Medulla oblongata (tissue), 1 donor: ENCODE results near the gene CHD5.

ENCODE experiments used
- DNase-seq: peaks from one replicate; pipeline ENCODE4 v3.0.0-alpha.2; 2015; ENCODE audit errors: extremely low spot score

CHD5 gene

DNA sequence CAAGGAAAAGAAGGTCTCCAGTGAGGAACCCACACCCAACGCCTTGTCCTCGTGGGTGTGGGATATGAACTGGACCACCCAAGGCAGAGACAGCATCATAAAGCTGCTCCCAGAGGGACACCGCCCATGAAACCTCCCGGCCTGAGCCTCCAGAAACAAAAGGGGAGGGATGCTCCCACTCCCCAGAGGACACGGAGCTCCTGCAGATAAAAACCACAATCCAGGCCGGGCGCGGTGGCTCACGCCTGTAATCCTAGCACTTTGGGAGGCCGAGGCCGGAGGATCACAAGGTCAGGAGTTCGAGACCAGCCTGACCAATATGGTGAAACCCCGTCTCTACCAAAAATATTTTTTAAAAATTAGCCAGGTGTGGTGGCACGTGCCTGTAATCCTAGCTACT, 66.4 kb downstream of the CHD5 start:
- DNase-seq: no peak

DNA sequence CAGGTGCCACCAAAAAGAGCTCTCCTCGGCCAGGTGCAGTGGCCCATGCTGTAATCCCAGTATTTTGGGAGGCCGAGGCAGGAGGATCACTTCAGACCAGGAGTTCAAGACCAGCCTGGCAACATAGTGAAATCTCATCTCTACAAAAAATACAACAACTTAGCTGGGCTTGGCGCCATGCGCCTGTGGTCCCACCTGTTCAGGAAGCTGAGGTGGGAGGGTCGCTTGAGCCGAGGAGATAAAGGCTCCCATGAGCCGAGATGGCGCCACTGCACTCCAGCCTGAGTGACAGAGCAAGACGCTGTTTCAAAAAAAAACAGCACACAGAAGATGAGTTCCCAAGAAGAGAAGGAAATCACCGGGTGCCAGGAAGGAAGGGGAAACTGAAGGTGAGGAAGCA, 67.0 kb downstream of the CHD5 start:
- no peak for DNase-seq

DNA sequence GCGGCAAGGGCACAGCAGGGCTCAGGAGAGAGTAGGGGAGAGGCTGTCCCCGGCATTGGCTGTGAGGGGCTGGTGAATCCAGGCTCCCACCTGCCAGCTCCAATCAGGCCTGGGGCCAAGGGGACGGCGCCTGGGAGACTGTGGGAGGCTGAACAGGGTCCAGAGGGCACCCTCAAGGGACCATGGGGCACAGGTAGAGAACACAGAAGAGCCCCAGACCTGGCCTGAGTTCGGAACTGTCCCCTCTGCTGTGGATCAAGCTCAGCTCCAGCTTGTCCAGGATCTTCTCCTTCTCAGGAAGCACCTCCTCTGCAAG, 67.5 kb downstream of the CHD5 start:
- no peak for DNase-seq

DNA sequence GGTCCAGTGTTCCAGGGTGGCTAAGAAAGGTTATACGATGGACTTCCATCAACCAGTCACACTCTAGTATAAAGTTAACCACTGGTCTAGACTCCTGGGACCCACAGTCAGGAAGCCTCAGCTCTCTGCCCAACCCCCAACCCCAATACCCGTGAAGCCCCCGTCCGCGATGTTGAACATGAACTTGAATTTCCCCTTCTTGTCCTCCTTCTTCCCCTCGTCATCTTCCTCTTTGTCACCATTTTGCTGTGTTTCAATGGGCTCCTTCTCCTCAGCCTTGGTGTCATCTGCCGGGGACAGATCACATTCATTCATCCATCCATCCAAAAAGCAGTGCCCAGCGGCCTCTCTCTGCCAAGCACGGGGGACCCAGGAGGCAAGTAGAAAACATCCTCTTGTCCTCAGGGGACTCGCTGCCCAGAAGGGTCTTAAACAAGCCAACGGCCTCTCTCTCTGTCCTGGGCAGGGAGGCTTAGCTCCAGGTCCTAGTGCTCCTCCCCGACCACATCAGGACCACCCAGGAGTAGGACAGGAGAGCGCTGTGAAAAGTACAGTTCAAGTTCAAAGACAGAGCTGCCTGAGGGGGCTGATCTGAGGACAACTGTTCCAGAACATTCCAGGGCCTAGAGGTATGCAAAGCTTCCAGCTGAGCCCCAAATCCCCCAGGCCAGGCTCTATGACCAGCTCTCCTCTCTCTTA, 68.0 kb downstream of the CHD5 start:
- DNase-seq: no peak

DNA sequence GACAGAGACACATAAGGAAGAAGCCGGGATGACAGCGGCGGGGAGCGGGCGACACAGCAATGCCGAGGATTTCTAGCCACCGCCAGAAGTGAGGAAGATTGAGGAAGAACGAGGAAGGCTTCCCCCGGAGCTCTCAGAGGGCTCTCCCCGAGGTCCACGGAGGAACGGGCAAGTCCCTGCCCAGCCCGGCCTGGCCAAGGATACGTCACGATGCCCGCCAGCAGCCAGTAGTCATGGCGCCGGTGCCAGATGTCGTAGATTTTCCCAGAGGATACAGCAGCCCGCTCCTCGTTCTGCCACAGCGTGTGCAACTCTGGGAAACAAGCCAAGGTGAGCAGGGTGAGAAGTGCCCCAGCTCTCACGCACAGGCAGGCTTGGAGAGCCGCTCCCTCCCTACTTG, 68.5 kb downstream of the CHD5 start:
- DNase-seq: no peak

DNA sequence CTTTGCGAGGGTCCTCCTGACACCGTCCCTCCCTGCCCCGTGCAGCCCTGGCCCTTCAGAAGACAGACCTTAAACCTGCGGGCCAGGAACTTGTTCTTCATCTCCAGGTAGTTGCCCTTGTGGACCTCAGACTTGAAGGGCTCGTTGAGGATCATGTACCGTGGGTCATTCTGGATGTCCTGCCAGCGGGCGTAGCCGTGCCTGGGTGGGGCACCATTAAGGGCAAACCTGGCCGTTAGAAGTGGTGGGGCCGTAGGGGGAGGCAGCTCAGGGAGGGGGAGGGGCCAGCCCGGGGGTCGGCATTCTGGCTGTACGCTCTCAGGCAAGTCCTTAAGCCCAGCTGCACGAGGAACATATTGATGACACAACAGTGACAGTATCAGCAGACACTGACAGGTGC, 69.8 kb downstream of the CHD5 start:
- no peak for DNase-seq

DNA sequence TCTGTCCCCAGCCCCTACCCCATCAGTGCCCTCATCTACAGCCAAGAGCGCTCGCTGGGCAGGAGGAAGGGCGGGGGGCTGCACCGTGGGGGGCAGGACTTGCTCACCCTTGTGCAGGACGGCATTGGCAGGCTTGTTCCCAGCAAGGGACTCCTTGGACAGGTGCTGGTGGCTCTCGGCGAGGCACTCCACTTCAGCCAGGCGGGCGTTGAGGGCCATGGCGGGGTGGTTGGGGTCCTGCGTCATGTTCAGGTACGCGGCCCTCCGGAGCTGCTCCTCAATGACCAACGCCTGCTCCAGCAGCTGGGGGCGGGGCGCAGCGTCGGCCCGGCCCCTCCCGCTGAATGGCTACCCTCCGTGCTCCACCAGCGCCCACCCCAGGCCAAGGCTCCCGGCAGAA, 70.4 kb downstream of the CHD5 start:
- DNase-seq: no peak

DNA sequence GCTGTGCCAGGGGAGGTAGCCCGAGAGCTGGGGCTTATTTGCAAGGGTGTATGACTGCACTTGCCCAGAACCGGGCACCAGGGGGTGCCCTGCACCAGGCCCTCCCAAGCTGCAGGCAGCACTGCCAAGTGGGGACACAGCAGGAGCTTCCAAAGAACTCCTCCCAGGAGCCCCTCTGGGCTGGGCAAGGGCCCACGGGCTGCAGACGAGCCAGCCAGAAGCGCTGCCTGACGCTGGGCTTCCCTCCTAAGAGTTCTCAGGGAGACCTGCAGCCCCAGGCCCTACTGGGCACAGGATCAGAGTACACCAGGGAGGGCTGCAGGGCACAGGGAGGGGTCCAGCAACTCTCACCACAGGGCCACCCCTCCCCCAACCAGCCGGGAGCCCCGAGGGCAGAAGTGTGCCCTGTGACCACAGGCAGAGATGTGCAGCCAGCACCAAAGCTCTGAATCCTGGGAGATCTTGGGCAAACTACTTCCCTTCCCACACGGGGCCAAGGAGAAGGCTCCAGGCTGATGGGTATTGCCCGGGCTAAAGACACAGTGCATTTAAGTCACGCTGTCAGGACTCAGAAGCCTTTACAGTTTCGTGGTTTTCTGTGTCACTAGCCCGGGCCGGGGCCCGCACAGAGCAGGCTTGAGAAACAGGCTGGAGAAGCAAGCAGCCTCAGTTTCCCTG, 71.0 kb downstream of the CHD5 start:
- DNase-seq: no peak

DNA sequence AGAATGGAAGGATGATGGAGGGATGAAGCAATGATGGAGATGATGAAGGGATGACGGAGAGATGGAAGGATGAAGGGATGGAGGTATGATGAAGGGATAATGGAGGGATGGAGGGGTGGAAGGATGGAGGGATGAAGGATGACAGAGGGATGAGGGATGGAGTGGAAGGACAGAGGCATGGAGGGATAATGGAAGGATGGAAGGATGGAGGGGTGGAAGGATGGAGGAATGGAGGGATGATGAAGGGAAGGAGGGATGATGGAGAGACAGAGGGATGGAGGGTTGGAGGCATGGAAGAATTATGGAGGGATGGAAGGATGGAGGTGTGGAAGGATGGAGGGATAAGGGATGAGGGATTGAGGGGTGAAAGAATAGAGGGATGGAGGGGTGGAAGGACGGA, 71.6 kb downstream of the CHD5 start:
- no peak for DNase-seq

DNA sequence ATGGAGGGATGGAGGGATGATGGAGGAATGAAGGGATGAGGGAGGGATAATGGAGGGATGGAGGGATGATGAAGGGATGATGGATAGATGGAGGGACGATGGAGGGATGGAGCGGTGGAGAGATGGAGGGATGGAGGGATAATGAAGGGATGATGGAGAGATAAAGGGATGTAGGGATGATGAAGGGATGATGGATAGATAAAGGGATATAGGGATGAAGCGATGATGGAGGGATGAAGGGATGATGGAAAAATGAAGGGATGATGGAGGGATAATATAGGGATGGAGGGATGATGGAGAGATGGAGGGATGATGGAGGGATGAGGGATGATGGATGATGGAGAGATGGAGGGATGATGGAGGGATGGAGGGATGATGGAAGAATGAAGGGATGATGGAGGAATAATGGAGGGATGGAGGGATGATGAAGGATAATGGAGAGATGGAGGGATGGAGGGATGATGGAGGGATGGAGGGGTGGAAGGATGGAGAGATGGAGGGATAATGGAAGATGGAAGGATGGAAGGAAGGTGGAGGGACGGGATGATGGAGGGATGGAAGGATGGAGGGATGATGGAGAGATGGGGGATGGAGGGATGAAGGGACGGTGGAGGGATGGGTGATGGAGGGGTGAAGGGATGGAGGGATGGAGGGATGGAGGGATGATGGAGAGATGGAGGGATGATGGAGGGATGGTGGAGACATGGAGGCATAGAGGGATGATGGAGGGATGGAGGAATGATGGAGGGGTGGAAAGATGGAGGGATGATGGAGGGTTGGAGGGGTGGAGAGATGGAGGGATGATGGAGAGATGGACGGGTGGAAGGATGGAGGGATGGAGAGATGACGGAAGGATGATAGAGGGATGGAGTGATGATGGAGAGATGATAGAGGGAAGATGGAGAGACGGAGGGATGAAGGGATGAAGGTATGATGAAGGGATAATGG, 72.4 kb downstream of the CHD5 start:
- DNase-seq: no peak

DNA sequence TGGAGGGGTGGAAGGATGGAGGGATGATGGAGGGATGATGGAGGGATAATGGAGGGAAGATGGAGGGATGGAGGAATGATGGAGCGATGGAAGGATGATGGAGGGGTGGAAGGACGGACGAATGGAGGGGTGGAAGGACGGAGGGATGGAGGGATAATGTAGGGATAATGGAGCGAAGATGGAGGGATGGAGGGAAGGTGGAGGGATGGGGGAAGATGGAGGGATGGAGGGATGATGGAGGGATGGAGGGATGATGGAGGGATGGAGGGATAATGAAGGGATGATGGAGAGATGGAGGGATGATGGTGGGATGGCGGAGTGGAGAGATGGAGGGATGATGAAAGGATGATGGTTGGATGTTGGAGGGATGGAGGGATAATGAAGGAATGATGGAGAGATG, 73.1 kb downstream of the CHD5 start:
- no peak for DNase-seq

DNA sequence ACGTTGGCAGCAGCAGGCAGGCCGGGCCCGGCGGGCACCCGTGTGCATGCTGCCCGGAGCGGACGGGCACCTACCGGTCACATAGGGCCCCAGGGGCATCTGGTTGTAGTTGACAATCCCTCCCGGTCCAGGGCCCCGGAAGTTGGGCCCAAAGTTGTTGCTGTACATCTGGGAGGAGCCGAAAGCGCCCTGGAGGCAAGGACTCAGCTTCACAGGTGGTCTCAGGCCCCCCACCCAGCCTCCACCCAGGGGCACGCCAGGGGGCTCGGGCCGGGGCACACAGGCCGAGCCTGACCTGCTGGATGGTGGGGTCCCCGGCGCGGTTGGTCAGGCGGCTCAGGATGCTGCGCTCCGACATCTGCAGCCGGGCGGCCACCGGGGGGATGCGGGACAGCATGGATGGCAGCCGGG, 73.8 kb downstream of the CHD5 start:
- no peak for DNase-seq

DNA sequence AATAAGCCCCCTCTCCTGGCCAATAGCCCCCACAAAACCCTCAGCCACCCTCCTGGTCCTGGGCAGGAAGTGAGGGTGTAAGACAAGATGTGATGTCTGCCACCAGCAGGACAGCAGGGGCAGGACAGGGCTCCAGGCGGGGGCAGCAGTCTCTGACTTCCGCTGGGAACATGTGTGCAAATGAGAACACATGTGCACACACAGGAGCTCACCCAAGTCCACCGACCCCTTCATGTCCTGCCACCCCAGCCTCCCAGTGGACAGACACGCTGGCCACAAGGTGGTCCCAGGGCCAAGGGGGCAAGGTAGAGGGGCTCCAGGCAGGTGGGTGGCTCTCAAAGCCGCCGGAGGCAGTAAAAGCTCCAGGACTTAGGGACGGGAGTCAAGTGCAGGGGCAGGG, 74.4 kb downstream of the CHD5 start:
- no peak for DNase-seq

DNA sequence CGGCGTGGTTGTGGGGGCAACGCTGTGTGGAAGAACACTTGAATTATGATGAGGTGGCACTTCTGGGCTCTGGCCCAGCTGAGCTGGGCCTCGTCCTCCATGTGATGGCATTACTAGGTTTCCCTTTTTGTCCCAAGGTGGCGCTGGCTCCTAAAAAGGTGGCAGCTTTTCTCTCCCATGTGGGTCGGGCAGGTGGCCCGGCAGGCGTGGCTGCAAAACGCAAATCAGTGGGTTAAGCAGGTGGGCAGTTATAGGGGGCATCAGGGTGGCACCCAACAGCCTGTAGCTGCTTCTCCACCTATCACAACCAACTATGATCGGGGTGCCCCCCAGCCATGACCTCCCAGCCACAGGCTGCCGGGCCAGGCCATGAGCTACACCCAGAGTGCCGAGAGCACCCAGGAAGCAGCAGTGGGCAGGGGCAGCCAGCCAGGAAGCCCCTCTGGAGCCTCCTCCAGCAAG, 74.9 kb downstream of the CHD5 start:
- no peak for DNase-seq

DNA sequence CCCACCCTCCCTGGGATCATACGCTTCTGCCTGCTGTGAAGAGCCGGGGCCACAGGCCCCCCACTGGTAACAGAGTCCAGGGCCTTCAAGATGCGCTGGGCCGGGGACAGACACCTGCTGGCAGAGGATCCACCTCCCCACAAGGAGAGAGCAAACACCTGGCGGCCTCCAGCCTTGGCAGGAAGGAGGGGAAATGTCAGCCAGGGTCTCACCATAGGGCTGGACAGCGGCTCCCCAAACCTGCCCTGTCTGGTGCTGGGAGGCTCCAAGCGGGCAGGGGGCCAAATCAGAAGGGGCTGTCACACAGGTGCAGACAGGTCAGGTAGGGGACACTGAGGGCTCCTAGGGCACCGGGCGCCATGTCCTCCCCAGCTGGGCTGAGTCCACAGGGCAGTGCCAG, 75.5 kb downstream of the CHD5 start:
- no peak for DNase-seq

DNA sequence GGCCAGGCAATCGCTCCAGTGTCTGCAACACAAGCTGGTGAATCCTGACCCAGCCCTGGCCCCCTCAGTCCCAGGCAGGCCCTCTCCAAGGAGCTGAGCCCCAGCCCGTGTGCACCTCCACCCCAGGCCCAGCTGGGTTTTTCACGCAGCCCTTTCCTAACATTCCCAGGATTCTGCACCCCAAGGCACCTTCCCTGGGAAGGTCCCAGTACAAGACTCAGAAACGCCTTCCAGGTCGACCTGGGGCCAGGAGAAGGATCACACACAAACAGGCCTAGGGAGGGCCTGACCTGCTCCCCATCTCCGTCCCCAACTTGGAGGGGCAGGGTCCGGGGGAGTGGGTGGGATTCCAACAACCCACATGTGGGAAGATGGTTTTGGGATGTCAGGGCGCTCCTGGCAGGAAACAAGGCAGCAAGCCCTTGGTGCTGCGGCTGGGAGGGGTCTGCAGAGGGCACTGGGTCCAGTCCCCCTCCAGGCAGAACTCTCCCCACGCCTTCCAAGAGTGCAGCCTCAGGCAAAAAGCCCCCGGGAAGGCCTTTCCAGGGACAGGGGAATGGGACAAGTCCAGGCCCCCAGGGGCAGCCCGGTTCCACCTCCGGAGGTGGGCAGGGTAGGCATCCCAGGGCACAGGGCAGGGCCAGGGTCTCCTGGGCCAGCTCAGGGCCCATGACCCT, 76.1 kb downstream of the CHD5 start:
- no peak for DNase-seq

DNA sequence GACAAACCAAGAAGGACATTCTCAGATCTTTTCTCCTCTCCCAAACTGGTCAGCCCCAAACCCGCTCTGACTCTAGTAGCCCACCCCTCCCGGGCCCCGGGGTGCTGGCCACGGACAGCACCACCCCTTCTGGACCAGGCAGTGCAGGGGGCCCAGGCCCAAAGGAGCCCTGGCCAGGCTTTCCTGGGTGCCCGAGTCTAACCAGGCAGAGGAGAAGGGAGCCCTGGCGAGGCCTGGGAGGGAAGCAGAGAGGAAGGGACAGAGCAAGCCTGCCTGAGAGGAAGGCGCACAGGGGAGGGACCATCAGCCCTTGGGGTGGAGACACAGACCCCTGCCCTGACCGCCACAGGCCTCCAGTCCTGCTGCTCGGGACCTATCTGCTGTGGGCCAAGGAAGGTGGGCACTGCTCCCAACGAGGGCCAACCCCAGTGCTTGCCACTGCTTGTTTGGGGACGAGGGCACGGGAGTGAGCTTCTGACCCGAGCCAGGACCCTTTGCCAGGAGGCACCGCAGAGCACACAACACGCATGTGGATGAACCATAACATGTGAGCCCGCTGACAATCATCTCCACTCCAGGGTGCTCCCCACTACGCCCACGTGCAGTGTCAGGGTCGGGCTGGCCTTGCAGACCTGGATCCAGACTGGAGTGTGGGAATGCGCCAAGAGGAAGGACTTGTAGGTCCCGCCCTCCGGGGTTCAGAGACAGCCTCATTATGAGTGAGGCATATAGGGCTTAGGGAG, 76.8 kb downstream of the CHD5 start:
- no peak for DNase-seq

DNA sequence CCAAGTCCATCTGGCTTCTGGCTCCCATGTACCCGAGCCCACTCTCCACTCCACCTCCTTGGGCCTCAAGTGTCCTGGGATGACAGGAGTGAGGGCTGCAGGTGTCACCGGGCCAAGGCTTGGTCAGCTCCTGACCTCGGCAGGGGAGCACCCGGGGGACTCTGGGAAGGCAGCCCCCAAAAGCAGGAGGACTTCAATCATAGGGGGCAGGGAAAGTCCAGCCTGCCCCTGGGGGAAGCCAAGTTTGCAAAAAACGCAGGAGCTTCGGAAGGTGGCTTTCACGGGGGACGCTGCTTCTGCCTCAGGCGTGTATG, 77.6 kb downstream of the CHD5 start:
- DNase-seq: no peak

DNA sequence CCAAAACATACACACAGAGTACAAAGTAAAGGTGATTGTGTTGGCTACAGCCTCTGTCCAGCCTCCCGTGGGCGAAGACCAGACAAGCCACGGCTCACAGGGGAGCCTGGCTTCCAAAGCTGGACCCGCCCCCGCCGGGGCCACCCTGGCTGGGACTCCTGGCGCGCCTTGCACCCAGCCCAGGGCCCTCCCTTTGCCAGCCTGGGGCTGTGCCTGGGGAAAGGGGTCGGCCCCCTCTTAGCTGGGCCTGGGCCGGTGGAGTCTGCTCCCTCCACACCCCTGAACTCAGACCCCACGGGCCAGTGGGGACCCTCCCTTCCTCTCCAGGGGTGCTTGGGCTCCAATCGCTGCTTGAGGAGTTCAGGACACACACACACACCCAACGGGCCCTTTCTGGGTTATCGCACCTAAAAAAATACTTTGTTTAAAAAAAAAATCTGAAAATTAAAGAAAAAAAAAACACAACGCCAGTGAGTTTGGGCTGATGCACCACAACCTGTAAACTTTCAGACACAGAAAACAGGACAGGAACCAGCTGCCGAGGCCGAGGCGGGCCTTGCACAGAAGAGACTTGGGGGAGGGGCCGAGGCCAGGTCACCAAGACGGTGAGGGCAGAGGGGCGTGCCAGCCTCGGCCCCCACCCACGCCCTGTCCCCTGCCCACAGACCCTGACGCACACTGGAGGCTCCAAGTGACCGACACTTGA, 78.1 kb downstream of the CHD5 start:
- no peak for DNase-seq

DNA sequence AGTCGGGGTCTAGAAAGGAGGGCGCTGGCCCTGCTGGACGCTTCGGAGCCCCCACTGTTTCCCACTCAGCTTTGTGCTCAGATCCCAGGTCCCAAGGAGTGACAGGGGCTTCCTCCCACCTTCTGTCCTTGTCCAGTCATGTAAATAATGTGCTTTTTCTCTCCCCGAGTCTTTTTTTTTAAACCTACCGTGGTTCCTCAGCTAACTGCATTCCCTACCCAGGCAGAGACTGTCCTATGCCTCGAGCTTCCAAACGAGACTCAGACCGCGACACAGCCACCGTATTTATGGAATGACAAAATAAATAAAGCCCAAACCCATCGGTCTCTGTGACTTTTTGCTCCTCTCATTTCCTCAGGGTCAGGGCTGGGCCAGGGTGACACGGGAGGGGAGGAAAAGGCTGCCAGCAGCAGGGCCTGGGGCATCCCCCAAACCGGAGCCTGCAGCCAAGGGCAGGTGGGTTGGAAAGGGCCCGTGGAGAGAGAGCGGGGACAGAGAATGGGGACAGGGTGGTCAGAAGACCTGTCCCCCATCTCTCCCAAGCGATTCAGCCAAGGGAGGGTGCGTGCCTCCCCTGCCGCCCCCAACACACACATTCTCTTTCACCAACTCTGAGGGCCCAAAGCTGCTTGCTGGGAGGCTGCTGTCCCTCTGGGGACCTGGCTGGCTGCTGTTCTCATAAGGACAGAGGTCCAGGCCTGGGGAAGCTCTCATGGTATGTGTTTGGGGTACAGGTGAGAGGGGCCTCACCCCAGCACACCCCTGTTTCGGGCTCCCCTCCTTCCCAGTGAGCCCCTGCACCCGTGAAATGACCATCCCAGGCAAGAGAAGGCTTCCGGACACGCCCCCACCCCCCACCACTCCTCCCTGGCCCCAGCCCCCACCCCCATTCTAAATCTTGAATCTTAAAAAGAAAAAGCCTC, 79.0 kb downstream of the CHD5 start:
- no peak for DNase-seq
